Upper lobe of right lung (tissue), 1 donor: ENCODE measurements around the gene SELE. TPM values are rescaled to one million over a fixed set of nuclear protein-coding genes. Genes with fewer than 3 reads are reported as not detected.

ENCODE experiments used
- ATAC-seq: fragments of 200-7000 bp; cut with Tn5 transposase; one replicate; pipeline ENCODE4 v1.9.1; 2020; ENCODE audit warnings: mild to moderate bottlenecking, moderate library complexity
- DNase-seq: peaks from one replicate; pipeline ENCODE4 v3.0.0-alpha.2; 2020
- H3K27ac ChIP-seq: fragments of 200-600 bp; one replicate; pipeline ENCODE4 v1.8.0; 2022
- H3K27me3 ChIP-seq: fragments of 200-600 bp; one replicate; pipeline ENCODE4 v1.8.0; 2022; ENCODE audit warnings: mild to moderate bottlenecking
- H3K36me3 ChIP-seq: fragments of 200-600 bp; one replicate; pipeline ENCODE4 v1.8.0; 2022
- H3K4me1 ChIP-seq: fragments of 200-600 bp; one replicate; pipeline ENCODE4 v1.8.0; 2022
- H3K4me3 ChIP-seq: fragments of 200-600 bp; one replicate; pipeline ENCODE4 v1.8.0; 2022; ENCODE audit warnings: mild to moderate bottlenecking
- H3K9me3 ChIP-seq: fragments of 200-600 bp; one replicate; pipeline ENCODE4 v1.8.0; 2022
- intact Hi-C: fragments of 100-400 bp; cut with DNase I; formaldehyde crosslinking; loops from one replicate; pipeline ENCODE4 v1.11.0; 2022
- total RNA-seq: library from RNA; stranded (reverse); fragmentation: NEBNext Ultra II Directional; extraction: Animal tissue kit (Norgen Biotek cat#: 25700); gene quantifications from one replicate; pipeline ENCODE4 v1.2.1, GENCODE V29; 2021
- TF ChIP-seq, protein P1 (sequence below): fragments of 200-600 bp; IDR thresholded peaks from one replicate; pipeline ENCODE4 v1.8.0; 2022; ENCODE audit warnings: antibody characterized with exemption
- donor health status: DM: no; HTN: yes; CAD: no; lungs with severe emphysema.

The SELE gene
- total RNA-seq, 1 donor from 2014 or later: 1.5 TPM

DNA sequence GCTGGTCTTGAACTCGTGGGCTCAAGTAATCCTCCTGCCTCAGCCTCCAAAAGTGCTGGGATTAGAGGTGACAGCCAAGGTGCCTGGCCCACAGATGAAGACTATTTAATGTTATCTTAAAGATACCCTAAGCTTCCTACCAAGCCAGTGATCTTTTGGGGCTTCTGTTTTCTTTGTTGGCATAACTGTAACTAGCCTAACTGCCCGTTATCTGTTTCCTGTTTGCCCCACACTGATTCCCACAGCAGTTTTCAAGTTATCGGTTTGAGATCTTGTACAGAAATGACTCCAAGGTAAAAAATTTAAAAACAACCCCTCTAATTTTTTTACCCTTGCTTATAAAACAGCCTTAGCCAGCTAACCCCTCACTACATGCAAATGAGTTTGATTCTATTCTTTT is 34.9 kb downstream of the SELE start:
- TF ChIP-seq, protein P1, sequence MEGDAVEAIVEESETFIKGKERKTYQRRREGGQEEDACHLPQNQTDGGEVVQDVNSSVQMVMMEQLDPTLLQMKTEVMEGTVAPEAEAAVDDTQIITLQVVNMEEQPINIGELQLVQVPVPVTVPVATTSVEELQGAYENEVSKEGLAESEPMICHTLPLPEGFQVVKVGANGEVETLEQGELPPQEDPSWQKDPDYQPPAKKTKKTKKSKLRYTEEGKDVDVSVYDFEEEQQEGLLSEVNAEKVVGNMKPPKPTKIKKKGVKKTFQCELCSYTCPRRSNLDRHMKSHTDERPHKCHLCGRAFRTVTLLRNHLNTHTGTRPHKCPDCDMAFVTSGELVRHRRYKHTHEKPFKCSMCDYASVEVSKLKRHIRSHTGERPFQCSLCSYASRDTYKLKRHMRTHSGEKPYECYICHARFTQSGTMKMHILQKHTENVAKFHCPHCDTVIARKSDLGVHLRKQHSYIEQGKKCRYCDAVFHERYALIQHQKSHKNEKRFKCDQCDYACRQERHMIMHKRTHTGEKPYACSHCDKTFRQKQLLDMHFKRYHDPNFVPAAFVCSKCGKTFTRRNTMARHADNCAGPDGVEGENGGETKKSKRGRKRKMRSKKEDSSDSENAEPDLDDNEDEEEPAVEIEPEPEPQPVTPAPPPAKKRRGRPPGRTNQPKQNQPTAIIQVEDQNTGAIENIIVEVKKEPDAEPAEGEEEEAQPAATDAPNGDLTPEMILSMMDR: no peak
- Histone ChIP-seq H3K27me3 (no peaks in the 10 kb centered on the region), H3K27ac (no peak overlapping the region), H3K36me3 (no peaks in the 10 kb centered on the region), H3K4me3 (no peak overlapping the region), H3K9me3 (no peaks in the 10 kb centered on the region), H3K4me1 (peaks cover 3% of the 10 kb centered on the region)
- intact Hi-C loops: no loop called here
- DNase-seq (no peak), ATAC-seq (no peak)

DNA sequence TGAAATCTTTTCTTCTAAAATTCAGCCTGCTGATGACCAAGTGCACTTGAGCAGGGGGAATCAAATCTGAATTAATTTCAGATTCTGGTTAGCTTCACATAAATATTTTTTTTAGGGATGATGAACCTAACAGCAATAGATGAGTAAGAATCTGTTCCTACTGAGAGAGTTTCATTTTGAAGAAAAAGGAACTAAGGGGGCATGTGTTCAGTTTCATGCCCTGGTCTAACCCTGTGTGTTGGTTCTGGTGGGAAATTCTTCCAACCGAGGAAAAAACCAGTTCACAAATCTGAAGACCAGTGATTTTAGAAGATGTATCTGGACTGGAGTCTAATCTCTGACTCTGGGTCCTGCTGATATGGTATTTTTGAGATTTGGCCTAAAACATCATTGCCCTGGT is 36.1 kb downstream of the SELE start:
- DNase-seq (no peak), ATAC-seq (peak; percentile 46)
- intact Hi-C loops: no loop called here
- Histone ChIP-seq H3K4me1 (peaks cover 10% of the 10 kb centered on the region), H3K36me3 (no peaks in the 10 kb centered on the region), H3K27ac (no peak overlapping the region), H3K27me3 (no peaks in the 10 kb centered on the region), H3K4me3 (no peak overlapping the region), H3K9me3 (no peaks in the 10 kb centered on the region)
- TF ChIP-seq, protein P1: no peak

GRCh38 chr1:169696273-169697100 is 37.4 kb downstream of the SELE start:
- Histone ChIP-seq H3K36me3 (no peaks in the 10 kb centered on the region), H3K27ac (no peak overlapping the region), H3K4me1 (peaks cover 16% of the 10 kb centered on the region), H3K27me3 (no peaks in the 10 kb centered on the region), H3K9me3 (no peaks in the 10 kb centered on the region), H3K4me3 (no peak overlapping the region)
- DNase-seq (no peak), ATAC-seq (no peak)
- TF ChIP-seq, protein P1: no peak
- intact Hi-C loops: no loop called here

DNA sequence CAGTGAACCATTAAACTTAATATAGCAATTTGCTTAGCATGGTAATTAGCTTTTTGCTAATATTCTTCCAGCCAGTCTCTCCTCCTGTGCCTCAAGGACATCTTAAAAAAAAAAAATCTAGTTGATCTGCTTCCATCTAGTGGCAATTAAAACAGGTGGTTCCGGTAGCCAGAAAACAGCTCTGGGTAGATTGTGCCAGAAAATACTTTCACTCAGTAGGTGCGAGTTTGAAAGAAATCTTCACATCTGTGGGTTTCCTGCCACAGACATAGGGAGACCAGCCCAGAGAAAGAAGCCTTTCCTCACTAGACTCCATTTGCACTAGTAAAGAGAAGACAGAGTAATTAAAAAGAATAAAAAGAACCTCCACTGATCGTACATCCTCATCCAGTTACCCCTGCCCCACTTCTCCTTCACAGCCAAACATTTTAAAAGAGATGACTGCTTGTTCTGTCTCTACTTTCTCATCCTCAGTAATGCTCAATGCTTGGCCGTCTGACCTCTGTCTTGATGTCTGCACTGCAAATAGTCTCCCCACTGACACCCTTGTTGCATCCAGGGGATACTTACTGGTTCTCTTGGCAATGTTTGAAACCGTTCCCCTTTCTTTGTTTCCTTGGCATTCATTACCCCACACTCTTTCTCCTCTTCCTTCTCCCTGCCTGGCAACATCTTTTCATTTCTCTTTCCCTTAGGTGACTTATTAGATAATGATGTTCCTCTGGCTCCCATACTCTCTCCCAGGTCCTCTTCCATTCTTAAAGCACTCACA is 39.4 kb downstream of the SELE start:
- intact Hi-C loops: no loop called here
- Histone ChIP-seq H3K36me3 (no peaks in the 10 kb centered on the region), H3K27me3 (no peaks in the 10 kb centered on the region), H3K9me3 (no peaks in the 10 kb centered on the region), H3K4me3 (no peak overlapping the region), H3K27ac (no peak overlapping the region), H3K4me1 (peaks cover 16% of the 10 kb centered on the region)
- DNase-seq (no peak), ATAC-seq (no peak)
- TF ChIP-seq, protein P1: no peak

GRCh38 chr1:169692756-169693460 is 41.0 kb downstream of the SELE start:
- Histone ChIP-seq H3K4me1 (peaks cover 16% of the 10 kb centered on the region), H3K36me3 (no peaks in the 10 kb centered on the region), H3K27ac (no peak overlapping the region), H3K27me3 (no peaks in the 10 kb centered on the region), H3K4me3 (no peak overlapping the region), H3K9me3 (no peaks in the 10 kb centered on the region)
- no peak for DNase-seq
- intact Hi-C loops: no loop called here
- no peak for ATAC-seq
- TF ChIP-seq, protein P1: no peak
